Gastrocnemius medialis (tissue), 4 donors: ENCODE measurements around the gene SEC62. TPM values are rescaled to one million over a fixed set of nuclear protein-coding genes. Genes with fewer than 3 reads are reported as not detected.

Source experiments
- ATAC-seq, 2 donors: fragments of 150-250 bp; one replicate each; pipeline ENCODE4 v1.9.1; 2016
- DNase-seq, 2 donors: peaks; one replicate each; pipeline ENCODE4 v3.0.0-alpha.2; 2019
- H3K27ac ChIP-seq, 4 donors: fragments of 200-600 bp; sonication (generic); 1 replicate in 1 of 4; 2 replicates in 3 of 4; pipeline ENCODE4 v1.5.1; 2016 to 2018; ENCODE audit warnings: mild to moderate bottlenecking in 2 of 4, moderate library complexity in 1 of 4
- H3K27me3 ChIP-seq, 3 donors: fragments of 200-600 bp; sonication (generic) in 2 of 3; 1 replicate in 1 of 3; 2 replicates in 2 of 3; pipeline versions ENCODE4 v1.5.1 to v1.6.0; 2016 to 2019; ENCODE audit warnings: mild to moderate bottlenecking in 1 of 3, moderate library complexity in 1 of 3
- H3K36me3 ChIP-seq, 2 donors: fragments of 200-600 bp; sonication (generic) in 1 of 2; one replicate each; pipeline ENCODE4 v1.5.1; 2017 to 2018
- H3K4me1 ChIP-seq, 2 donors: fragments of 200-600 bp; sonication (generic) in 1 of 2; one replicate each; pipeline ENCODE4 v1.5.1; 2016 to 2017; ENCODE audit warnings: mild to moderate bottlenecking in 2 of 2
- H3K4me3 ChIP-seq, 4 donors: fragments of 200-600 bp; sonication (generic) in 3 of 4; 1 replicate in 1 of 4; 2 replicates in 3 of 4; pipeline ENCODE4 v1.5.1; 2016 to 2019; ENCODE audit warnings: mild to moderate bottlenecking in 2 of 4
- H3K9me3 ChIP-seq, 3 donors: fragments of 200-600 bp; sonication (generic) in 2 of 3; 1 replicate in 1 of 3; 2 replicates in 2 of 3; pipeline ENCODE4 v1.5.1; 2016 to 2019
- POLR2A ChIP-seq, 2 donors: fragments of 450-650 bp; IDR thresholded peaks; one replicate each; pipeline ENCODE4 v1.6.1; 2017; ENCODE audit warnings: antibody characterized with exemption in 2 of 2, mild to moderate bottlenecking in 2 of 2, moderate library complexity in 2 of 2
- in situ Hi-C, 4 donors: fragments of 200-750 bp; cut with MboI; loops; one replicate each; pipeline versions ENCODE4 v1.15.0 to v1.8.0; 2017; ENCODE audit warnings: low sequenced_read_pairs in 4 of 4
- intact Hi-C: fragments of 100-400 bp; cut with DNase I; formaldehyde crosslinking; loops from one replicate; pipeline ENCODE4 v1.15.1; 2023; ENCODE audit warnings: low total_unique reads
- total RNA-seq, 4 donors: library from RNA; depleted of rRNA; stranded (reverse); fragments of >200 nt; gene quantifications; one replicate each; pipeline versions ENCODE4 v1.1.0 to v1.2.3, GENCODE V29; 2016
- TF ChIP-seq, protein P1 (sequence below), 5 experiments: fragments of 450-650 bp in 3 of 5; fragments of 200-600 bp in 2 of 5; sonication (generic) in 2 of 5; IDR thresholded peaks in 4 of 5; conservative IDR thresholded peaks in 1 of 5; 1 replicate in 4 of 5; 2 replicates in 1 of 5; pipeline ENCODE4 v1.5.1; 2016 to 2019; ENCODE audit warnings: antibody characterized with exemption in 5 of 5, mild to moderate bottlenecking in 3 of 5, moderate library complexity in 3 of 5

The SEC62 gene
- total RNA-seq, 4 donors from 2014 or later: 22.6 to 42.8 (median 30.4) TPM

DNA sequence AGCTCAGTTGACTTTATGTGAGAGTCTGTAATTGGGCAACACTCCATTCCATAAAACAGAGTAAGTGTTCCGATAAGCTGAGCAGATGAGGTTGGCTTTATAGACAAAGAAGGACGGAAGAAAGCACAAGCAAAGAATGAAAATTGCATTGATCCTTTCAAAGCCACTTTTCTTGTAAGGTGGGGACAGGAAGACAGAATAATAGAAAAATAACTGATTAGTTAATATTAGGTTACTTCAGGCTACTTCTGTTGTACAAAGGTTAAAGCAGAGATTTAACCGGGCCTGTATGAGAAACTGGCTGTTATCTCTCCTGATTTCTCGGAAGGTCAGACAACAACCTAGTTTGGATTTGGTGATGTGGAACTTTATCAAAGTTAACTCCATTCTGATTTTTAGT, 55.7 kb downstream of the SEC62 start:
- ATAC-seq (no peak), DNase-seq (no peak)
- TF ChIP-seq, protein P1, sequence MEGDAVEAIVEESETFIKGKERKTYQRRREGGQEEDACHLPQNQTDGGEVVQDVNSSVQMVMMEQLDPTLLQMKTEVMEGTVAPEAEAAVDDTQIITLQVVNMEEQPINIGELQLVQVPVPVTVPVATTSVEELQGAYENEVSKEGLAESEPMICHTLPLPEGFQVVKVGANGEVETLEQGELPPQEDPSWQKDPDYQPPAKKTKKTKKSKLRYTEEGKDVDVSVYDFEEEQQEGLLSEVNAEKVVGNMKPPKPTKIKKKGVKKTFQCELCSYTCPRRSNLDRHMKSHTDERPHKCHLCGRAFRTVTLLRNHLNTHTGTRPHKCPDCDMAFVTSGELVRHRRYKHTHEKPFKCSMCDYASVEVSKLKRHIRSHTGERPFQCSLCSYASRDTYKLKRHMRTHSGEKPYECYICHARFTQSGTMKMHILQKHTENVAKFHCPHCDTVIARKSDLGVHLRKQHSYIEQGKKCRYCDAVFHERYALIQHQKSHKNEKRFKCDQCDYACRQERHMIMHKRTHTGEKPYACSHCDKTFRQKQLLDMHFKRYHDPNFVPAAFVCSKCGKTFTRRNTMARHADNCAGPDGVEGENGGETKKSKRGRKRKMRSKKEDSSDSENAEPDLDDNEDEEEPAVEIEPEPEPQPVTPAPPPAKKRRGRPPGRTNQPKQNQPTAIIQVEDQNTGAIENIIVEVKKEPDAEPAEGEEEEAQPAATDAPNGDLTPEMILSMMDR (IDR thresholded peaks at IDR 0.05 in 4 of 5, conservative IDR thresholded peaks at IDR 0.05 in 1 of 5): no peak
- no peaks in the 10 kb centered on the region for H3K9me3 ChIP-seq
- H3K27ac ChIP-seq: no peak overlapping the region
- H3K4me1 ChIP-seq: no peaks in the 10 kb centered on the region
- H3K27me3 ChIP-seq: no peaks in the 10 kb centered on the region
- H3K36me3 ChIP-seq: no peaks in the 10 kb centered on the region
- H3K4me3 ChIP-seq: no peak overlapping the region
- intact Hi-C loops (no loop called here), in situ Hi-C loops (no loop called here)

DNA sequence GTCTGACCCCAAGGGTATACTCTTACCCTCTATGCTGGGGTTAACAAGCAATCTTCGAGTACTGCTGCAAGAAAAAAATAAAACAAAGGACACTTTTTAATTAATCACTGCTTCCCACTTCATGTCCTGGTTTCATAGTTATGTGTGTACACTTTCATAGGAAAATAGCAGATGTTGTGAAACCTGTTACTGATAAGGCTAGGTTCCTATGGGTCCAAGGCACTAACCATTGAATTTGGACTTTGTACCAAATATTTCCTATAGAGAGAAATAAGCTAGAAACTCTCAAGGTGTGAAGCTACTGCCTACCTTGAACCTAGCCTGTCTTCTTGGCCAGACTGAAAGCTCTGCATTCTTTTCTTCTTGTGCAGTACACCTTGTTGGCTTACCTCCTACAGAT, 56.6 kb downstream of the SEC62 start:
- Histone ChIP-seq H3K9me3 (no peaks in the 10 kb centered on the region), H3K36me3 (no peaks in the 10 kb centered on the region), H3K27ac (no peak overlapping the region), H3K4me1 (no peaks in the 10 kb centered on the region), H3K4me3 (no peak overlapping the region), H3K27me3 (no peaks in the 10 kb centered on the region)
- TF ChIP-seq POLR2A (IDR thresholded peaks at IDR 0.05): no peak
- TF ChIP-seq, protein P1 (IDR thresholded peaks at IDR 0.05 in 4 of 5, conservative IDR thresholded peaks at IDR 0.05 in 1 of 5): no peak
- DNase-seq (no peak), ATAC-seq (no peak)
- intact Hi-C loops: no loop called here
- in situ Hi-C loops: no loop called here

DNA sequence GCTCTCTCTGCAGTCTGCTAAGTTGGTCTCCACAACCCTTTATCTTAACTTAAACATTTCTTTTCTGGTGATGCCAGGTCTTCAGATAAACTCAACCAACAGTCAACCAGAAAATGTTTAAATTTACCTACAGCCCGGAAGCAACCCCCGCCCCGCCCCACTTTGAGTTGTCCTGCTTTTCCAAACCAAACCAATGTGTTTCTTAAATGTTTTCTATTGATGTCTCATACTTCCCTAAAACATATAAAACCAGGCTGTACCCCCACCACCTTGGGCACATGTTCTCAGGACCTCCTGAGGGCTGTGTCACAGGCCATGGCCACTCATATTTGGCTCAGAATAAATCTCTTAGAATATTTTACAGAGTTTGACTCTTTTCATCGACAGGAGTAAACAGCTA, 58.0 kb downstream of the SEC62 start:
- TF ChIP-seq POLR2A (IDR thresholded peaks at IDR 0.05): no peak
- TF ChIP-seq, protein P1 (IDR thresholded peaks at IDR 0.05 in 4 of 5, conservative IDR thresholded peaks at IDR 0.05 in 1 of 5): no peak
- no peaks in the 10 kb centered on the region for H3K9me3 ChIP-seq
- in situ Hi-C loops: no loop called here
- H3K27me3 ChIP-seq: no peaks in the 10 kb centered on the region
- H3K4me1 ChIP-seq: no peaks in the 10 kb centered on the region
- no peak for DNase-seq
- no peak for ATAC-seq
- H3K27ac ChIP-seq: no peak overlapping the region
- no peak overlapping the region for H3K4me3 ChIP-seq
- no peaks in the 10 kb centered on the region for H3K36me3 ChIP-seq
- intact Hi-C loops: no loop called here

DNA sequence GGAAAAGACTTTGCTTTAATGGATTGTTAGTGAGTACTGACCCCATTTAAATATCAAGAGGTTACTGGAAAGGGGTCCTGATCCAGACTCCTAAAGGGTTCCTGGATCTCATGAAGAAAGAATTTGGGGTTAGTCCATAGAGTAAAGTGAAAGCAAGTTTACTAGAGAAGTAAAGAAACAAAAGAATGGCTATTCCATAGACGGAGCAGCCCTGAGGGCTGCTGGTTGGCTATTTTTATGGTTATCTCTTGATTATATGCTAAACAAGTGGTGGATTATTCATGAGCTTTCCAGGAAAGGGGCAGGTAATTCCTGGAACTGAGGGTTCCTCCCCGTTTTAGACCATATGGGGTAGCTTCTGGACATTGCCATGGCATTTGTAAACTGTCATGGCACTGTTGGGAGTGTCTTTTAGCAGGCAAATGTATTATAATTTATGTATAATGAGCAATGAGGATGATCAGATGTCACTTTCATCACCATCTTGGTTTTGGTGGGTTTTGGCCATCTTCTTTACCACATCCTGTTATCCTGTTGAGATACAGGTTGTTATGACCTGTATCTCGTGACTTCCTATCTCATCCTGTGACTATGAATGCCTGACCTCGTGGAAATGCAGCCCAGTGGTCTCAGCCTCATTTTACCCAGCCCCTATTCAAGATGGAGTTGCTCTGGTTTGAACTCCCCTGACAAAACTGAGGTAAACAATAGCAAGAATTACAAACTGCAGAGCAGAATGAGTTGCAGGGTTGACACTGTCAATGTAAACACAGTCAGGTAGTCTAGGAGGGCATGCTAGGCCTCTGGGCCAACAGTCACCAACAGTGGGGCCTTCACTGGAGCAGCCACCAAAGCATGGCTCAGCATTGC, 60.9 kb downstream of the SEC62 start:
- DNase-seq (no peak), ATAC-seq (no peak)
- intact Hi-C loops: no loop called here
- Histone ChIP-seq H3K27me3 (no peaks in the 10 kb centered on the region), H3K27ac (no peak overlapping the region), H3K4me3 (no peak overlapping the region), H3K36me3 (no peaks in the 10 kb centered on the region), H3K4me1 (no peaks in the 10 kb centered on the region), H3K9me3 (no peaks in the 10 kb centered on the region)
- in situ Hi-C loops: no loop called here
- TF ChIP-seq POLR2A (IDR thresholded peaks at IDR 0.05): no peak
- TF ChIP-seq, protein P1 (IDR thresholded peaks at IDR 0.05 in 4 of 5, conservative IDR thresholded peaks at IDR 0.05 in 1 of 5): no peak
